Measurements from ENCODE around the gene TOMM40.

TOMM40 gene

DNA sequence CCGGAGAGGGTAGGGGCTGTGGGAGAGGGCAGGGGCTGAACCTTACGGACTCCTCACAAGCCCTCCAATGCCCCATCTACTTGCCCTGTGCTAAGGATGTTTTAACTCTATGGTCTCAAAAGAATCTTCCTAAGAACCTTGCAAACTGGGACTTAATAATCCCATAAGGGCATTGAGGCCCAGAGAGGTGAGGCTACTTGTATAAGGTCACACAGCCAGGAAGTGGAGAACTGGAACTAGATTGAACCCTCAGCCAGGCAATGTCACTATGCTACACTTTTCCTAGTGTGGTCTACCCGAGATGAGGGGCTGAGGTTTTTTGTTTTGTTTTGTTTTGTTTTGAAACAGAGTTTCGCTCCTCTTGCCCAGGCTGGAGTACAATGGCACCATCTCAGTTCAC is 40.5 kb downstream of the TOMM40 start:
- TF ChIP-seq, protein P1, sequence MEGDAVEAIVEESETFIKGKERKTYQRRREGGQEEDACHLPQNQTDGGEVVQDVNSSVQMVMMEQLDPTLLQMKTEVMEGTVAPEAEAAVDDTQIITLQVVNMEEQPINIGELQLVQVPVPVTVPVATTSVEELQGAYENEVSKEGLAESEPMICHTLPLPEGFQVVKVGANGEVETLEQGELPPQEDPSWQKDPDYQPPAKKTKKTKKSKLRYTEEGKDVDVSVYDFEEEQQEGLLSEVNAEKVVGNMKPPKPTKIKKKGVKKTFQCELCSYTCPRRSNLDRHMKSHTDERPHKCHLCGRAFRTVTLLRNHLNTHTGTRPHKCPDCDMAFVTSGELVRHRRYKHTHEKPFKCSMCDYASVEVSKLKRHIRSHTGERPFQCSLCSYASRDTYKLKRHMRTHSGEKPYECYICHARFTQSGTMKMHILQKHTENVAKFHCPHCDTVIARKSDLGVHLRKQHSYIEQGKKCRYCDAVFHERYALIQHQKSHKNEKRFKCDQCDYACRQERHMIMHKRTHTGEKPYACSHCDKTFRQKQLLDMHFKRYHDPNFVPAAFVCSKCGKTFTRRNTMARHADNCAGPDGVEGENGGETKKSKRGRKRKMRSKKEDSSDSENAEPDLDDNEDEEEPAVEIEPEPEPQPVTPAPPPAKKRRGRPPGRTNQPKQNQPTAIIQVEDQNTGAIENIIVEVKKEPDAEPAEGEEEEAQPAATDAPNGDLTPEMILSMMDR (IDR thresholded peaks at IDR 0.05) = no peak
- no peak overlapping the region for H3K27ac ChIP-seq
- H3K27me3 ChIP-seq (ENCODE audit: control insufficient read depth, insufficient read depth, low read length) = no peaks in the 10 kb centered on the region
- no peak overlapping the region for H2AFZ ChIP-seq
- H3K79me2 ChIP-seq = no peaks in the 10 kb centered on the region
- H3K9me3 ChIP-seq (ENCODE audit: control insufficient read depth, low read length) = no peaks in the 10 kb centered on the region
- H3K36me3 ChIP-seq (ENCODE audit: control insufficient read depth, insufficient read depth, low read length) = no peaks in the 10 kb centered on the region
- no peak overlapping the region for H3K4me2 ChIP-seq (ENCODE audit: low read length)
- no peak overlapping the region for H3K4me3 ChIP-seq (ENCODE audit: low read depth, low read length)
- no peaks in the 10 kb centered on the region for H3K4me1 ChIP-seq
- no peak overlapping the region for H3K9ac ChIP-seq

DNA sequence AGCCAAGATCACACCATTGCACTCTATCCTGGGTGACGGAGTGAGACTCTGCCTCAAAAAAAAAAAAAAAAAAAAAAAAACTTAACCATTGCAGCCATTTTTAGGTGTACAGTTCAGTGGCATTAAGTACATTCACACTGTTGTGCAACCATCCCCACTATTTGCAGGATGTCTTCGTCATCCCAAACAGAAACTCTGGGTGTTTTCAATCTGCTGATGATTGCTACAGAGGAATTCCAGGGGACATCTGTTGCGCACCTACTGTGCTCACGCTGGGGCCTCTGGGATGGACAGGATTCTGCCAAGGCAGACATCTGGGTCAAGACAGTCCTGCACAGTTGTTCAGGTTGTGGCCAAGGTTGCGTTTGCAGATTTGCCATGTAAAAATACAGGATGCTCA is 48.6 kb downstream of the TOMM40 start:
- H3K4me2 ChIP-seq (ENCODE audit: low read length) = no peak overlapping the region
- H3K27me3 ChIP-seq (ENCODE audit: control insufficient read depth, insufficient read depth, low read length) = no peaks in the 10 kb centered on the region
- H3K4me1 ChIP-seq = no peaks in the 10 kb centered on the region
- H3K9me3 ChIP-seq (ENCODE audit: control insufficient read depth, low read length) = no peaks in the 10 kb centered on the region
- no peak overlapping the region for H3K27ac ChIP-seq
- H2AFZ ChIP-seq = no peak overlapping the region
- H3K9ac ChIP-seq = no peak overlapping the region
- H3K36me3 ChIP-seq (ENCODE audit: control insufficient read depth, insufficient read depth, low read length) = no peaks in the 10 kb centered on the region
- TF ChIP-seq, protein P1 (IDR thresholded peaks at IDR 0.05) = no peak
- H3K4me3 ChIP-seq (ENCODE audit: low read depth, low read length) = no peak overlapping the region
- H3K79me2 ChIP-seq = no peaks in the 10 kb centered on the region

DNA sequence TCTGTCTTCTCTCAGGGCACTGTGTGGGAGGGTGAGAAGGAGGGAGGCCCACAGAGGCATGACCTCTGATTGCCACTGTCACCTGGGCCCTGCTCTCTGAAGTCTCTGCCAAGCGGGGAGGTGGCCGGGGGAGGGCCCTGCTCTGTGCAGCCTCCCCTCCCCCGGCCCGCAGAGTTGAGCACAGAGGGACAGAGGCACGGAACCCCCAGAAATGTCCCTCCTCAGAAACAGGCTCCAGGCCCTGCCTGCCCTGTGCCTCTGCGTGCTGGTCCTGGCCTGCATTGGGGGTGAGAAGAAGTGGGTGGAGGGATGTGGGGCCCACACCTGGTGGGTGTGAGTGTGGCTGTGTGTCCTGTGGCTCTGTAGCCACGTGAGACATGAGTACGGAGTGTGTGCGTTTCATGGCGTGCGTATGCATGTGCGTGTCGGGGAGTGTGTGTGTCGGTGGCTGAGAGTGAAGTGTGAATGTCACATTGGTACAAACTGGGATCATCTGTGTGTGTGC is 51.1 kb downstream of the TOMM40 start, which contains the start of gene APOC4:
Gene APOC4 (plus strand): TSS at position 171 of the 505 bp plus-strand sequence. CDS start 41 bp downstream, at position 212.
- TF ChIP-seq, protein P1 (IDR thresholded peaks at IDR 0.05) = no peak
- no peak within 1 kb of the TSS for H3K9ac ChIP-seq

DNA sequence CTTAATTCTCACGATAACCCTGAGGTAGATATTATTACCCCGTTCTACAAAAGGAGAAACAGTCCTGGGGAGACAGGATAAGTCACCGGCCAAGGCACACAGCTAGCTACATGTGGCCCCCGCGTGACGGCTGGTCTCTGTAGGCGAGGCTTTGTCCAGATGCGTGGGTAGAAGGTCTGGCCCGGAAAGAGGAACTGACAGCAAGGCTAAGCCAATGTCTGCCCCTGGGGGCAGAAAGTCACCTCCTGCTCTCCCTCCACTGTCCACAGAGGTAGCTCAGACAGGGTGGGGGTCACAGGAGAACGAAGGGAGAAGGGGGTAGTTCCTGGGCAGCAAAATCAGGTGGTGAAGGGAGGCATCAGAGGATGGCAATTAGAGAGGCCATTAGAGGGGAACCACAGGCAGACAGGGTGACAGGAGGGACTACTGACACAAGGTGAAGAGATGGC is 52.8 kb downstream of the TOMM40 start:
- no peaks in the 10 kb centered on the region for H3K27me3 ChIP-seq (ENCODE audit: control insufficient read depth, insufficient read depth, low read length)
- no peaks in the 10 kb centered on the region for H3K79me2 ChIP-seq
- no peaks in the 10 kb centered on the region for H3K36me3 ChIP-seq (ENCODE audit: control insufficient read depth, insufficient read depth, low read length)
- no peak overlapping the region for H3K4me2 ChIP-seq (ENCODE audit: low read length)
- H3K27ac ChIP-seq = no peak overlapping the region
- no peaks in the 10 kb centered on the region for H3K4me1 ChIP-seq
- H3K9ac ChIP-seq = no peak overlapping the region
- H2AFZ ChIP-seq = no peak overlapping the region
- H3K9me3 ChIP-seq (ENCODE audit: control insufficient read depth, low read length) = no peaks in the 10 kb centered on the region
- H3K4me3 ChIP-seq (ENCODE audit: low read depth, low read length) = no peak overlapping the region
- TF ChIP-seq, protein P1 (IDR thresholded peaks at IDR 0.05) = no peak

More for the DNA sequence above, 51.1 kb downstream of the TOMM40 start, which contains the start of gene APOC4:
- no peak within 1 kb of the TSS for H3K4me3 ChIP-seq (ENCODE audit: low read depth, low read length)
- no peak within 1 kb of the TSS for H2AFZ ChIP-seq
- no peaks in the 10 kb centered on the region for H3K79me2 ChIP-seq
- H3K9me3 ChIP-seq (ENCODE audit: control insufficient read depth, low read length) = no peaks in the 10 kb centered on the region
- no peak within 1 kb of the TSS for H3K27ac ChIP-seq
- H3K4me1 ChIP-seq = no peaks in the 10 kb centered on the region
- H3K27me3 ChIP-seq (ENCODE audit: control insufficient read depth, insufficient read depth, low read length) = no peaks in the 10 kb centered on the region
- no peaks in the 10 kb centered on the region for H3K36me3 ChIP-seq (ENCODE audit: control insufficient read depth, insufficient read depth, low read length)
- no peak within 1 kb of the TSS for H3K4me2 ChIP-seq (ENCODE audit: low read length)

DNA sequence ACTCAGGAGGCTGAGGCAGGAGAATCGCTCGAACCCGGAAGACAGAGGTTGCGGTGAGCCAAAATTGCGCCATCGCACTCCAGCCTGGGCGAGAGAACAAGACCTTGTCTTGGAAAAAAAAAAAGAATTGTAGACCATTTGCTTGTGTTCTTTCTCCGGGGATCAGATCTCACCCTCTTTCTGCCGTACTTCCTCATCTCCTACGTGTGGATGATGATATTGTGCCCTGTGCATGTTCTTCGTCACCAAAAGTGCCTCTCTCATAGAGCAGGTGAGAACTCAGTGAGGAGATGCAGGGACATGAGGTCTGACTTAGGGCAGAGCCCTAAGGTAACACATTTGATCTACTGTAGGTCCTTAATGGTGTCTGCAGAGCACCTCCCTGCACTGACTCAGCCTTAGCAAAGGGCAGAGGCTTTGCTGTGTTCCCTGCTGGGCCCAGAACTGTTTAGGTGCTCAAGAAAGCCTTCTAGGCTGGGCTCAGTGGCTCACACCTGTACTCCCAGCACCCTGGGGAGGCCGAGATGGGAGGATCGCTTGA is 56.1 kb downstream of the TOMM40 start:
- Histone ChIP-seq H3K79me2 (peaks cover 7% of the 10 kb centered on the region), H3K9me3 (ENCODE audit: control insufficient read depth, low read length) (no peaks in the 10 kb centered on the region), H2AFZ (no peak overlapping the region), H3K4me1 (no peaks in the 10 kb centered on the region), H3K27ac (no peak overlapping the region), H3K27me3 (ENCODE audit: control insufficient read depth, insufficient read depth, low read length) (no peaks in the 10 kb centered on the region), H3K4me2 (ENCODE audit: low read length) (no peak overlapping the region), H3K4me3 (ENCODE audit: low read depth, low read length) (no peak overlapping the region), H3K9ac (no peak overlapping the region), H3K36me3 (ENCODE audit: control insufficient read depth, insufficient read depth, low read length) (no peaks in the 10 kb centered on the region)
- TF ChIP-seq, protein P1 (IDR thresholded peaks at IDR 0.05) = no peak
